ENCODE measurements around the gene LRP1B. TPM values are rescaled to one million over a fixed set of nuclear protein-coding genes. Genes with fewer than 3 reads are reported as not detected.

The LRP1B gene
- total RNA-seq, 1 experiment from 2014 or later, result not detected

DNA sequence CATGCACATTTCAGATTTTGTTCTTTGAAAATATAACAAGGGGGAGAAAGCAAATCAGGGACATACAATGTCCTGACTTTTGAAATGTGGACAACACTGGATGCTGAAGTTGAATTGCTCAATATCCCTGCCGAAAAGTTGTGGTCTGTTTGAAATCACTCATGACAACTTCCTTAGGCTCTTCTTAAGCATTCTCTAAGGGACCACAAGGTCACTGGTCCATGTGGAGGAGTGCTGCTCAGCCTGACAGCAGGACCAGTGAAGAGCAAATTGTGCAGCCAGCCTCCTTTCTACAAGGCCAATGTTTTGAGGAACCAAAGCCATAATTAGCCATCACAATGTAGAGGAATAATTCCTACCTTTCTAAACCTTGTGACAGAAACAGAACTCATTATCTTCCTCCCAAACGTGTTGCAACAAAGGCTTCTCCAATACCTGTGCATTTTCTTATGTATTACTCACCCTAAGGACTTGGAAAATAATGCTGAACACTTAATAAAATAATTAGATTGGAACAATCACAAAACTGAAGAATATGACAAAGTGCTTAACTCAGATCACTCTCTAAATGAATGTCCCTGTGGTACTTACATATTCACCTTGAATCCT is 1873.0 kb downstream of the LRP1B start:
- DNase-seq (ENCODE audit: low read depth), result no peak

GRCh38 chr2:140256080-140256479 is 1874.7 kb downstream of the LRP1B start:
- DNase-seq (ENCODE audit: low read depth), result no peak

DNA sequence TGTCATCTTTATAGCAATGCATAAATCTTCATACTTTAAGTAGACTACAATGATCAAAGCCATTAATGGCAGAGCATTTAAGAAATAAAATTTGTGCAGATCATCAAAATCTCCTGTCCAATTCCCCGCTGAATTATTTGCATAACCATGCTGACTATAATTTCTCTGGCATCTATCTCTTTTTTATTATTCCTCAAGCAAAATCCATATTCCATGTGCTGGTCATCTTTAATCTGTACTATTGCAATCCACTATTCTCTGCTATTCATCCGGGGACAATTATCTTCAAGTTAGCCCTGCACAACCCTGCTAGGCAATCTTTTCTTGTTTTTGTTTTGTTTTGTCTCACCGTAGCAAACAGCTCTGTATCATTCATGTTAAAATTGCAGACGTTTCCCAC is 1881.0 kb downstream of the LRP1B start:
- no peak for DNase-seq (ENCODE audit: low read depth)

DNA sequence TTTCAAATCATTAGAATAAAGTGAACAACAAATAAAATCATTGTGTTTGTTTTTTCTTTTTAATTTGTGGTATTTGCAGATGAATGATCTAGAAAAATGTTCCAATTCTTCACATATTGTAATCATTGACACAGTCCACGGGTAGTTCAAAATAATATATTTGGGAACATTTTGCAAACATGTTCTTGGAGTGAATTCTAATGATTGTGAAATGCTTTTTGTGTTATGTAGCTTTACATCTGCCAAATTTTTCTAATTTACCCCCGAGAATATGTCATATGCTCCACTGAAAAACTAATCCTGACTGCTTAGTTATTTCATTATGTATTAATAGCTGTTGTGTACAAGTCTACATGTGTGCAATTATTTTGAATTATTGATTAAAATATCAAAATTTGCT is 1882.2 kb downstream of the LRP1B start:
- no peak for DNase-seq (ENCODE audit: low read depth)

DNA sequence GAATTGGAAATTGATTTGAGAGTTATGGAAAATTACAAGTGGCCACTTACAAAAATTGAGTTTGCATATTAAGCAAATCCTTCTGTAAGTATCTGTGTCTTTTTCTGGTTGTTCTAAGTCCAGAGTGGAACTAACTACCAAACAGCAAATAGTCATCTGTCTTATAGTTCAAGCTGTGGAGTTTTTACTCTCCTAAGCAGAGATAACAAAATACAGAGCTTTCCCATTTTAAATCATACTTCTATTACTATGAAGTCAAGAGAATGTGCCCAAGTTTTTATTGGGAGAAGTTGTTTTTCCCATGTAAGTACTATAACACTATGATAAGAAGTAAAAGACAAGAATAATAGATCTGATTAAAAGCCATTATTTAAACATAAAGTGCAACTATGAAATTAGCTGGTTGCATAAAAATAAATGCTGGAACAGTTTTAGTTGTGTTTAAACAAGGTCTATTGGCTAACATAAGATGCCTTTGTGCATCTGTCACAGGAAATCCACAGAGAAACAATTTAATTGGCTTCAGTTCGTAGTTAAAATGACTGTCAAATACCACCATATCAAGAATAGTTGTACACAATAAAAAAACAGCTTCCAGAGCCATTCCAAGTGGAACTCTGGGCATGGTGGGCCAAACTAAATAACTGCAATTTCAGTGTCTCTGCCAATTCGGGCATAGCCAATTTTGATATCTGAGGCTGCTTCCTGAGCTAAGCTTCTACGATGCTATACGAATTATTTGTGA is 1883.2 kb downstream of the LRP1B start:
- no peak for DNase-seq (ENCODE audit: low read depth)

GRCh38 chr2:140246957-140247356 is 1883.9 kb downstream of the LRP1B start:
- DNase-seq (ENCODE audit: low read depth), result no peak

GRCh38 chr2:140246058-140246457 is 1884.8 kb downstream of the LRP1B start:
- no peak for DNase-seq (ENCODE audit: low read depth)

GRCh38 chr2:140242889-140243288 is 1887.9 kb downstream of the LRP1B start:
- DNase-seq (ENCODE audit: low read depth), result no peak

- DNase-seq (ENCODE audit: low read depth), result no peak
Observed at GRCh38 chr2:140234116-140234515, 1896.7 kb downstream of the LRP1B start.

- no peak for DNase-seq (ENCODE audit: low read depth)
Observed at GRCh38 chr2:140210963-140211362, 1919.9 kb downstream of the LRP1B start.

GRCh38 chr2:140205093-140205492 is 1925.7 kb downstream of the LRP1B start:
- DNase-seq (ENCODE audit: low read depth), result no peak

- DNase-seq (ENCODE audit: low read depth), result no peak
Observed at GRCh38 chr2:140203347-140203746, 1927.5 kb downstream of the LRP1B start.

- DNase-seq (ENCODE audit: low read depth), result no peak
Observed at GRCh38 chr2:140201572-140201971, 1929.2 kb downstream of the LRP1B start.

DNA sequence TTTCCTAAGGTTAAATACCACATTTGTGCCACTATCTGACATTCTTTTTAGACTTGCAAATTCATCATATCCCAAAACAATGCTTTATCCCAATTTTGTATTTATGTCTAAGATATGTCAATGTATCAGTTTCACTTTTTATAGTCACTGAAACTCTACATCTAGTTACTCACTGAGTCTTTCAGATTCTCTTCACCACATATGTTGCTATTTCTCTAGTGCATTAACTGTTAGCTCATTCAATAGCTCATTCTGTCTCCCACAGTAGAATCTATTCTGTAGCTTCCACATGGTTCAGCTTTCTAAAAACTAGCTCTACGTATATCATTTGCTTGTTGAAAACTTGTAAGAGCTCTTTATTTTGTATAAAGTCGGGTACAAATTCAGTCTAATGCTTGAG is 1930.1 kb downstream of the LRP1B start:
- no peak for DNase-seq (ENCODE audit: low read depth)

GRCh38 chr2:140200307-140200706 is 1930.5 kb downstream of the LRP1B start:
- DNase-seq (ENCODE audit: low read depth), result no peak

DNA sequence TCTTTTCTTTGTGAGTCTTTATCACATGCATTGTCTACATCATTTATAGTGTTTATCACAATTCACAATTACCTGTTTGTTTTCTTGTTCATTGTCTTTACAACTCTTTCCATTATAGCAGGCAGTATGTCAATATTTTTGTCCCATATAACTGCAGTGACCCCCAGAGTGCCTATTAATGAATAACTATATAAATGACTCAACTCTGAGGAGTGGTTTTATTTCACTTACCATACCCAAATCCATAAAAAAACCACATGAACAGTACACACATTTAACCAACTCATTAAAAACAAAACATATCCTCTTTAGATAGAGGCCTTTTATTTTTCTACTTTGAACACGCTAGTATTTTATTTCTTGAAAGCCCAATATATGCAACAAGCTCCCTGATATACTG is 1931.5 kb downstream of the LRP1B start:
- DNase-seq (ENCODE audit: low read depth), result no peak

GRCh38 chr2:140187086-140187485 is 1943.7 kb downstream of the LRP1B start:
- DNase-seq (ENCODE audit: low read depth), result no peak

- DNase-seq (ENCODE audit: low read depth), result no peak
Observed at GRCh38 chr2:140186313-140186712, 1944.5 kb downstream of the LRP1B start.

DNA sequence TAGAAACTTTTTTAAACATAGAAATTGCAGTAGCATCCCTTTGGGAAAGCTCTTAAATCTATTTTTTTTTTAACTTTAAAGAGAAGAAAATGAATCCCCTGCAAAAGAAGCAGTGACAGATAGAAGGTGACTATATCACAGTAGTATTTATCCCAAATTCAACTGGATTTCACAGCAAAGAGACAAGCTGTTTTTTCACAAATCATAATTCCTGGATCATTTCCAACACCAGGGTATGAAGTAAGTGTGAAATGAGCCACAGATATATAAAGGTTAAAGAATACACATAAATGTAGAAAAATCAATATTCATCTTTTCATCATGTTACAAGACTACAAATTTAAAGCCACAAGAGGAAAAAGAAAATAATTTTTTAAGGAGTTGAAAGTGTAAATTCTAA is 1945.7 kb downstream of the LRP1B start:
- DNase-seq (ENCODE audit: low read depth), result no peak

GRCh38 chr2:140183056-140183765 is 1947.6 kb downstream of the LRP1B start:
- DNase-seq (ENCODE audit: low read depth), result no peak

Data from M059J (cell line).